GM15510 (cell line): Measurements from ENCODE around the gene FBXO10.

ENCODE experiments used
- POLR2A ChIP-seq: IDR thresholded peaks from 3 replicates; pipeline ENCODE4 v1.6.1; 2011; ENCODE audit warnings: borderline replicate concordance; ENCODE audit not compliant: insufficient read length; ENCODE audit errors: extremely low read depth

FBXO10 gene

GRCh38 chr9:37491939-37492338 lies 84.2 kb downstream of the FBXO10 start:
- TF ChIP-seq POLR2A: no peak

- no peak for TF ChIP-seq POLR2A
Observed at GRCh38 chr9:37486616-37487548, 89.3 kb downstream of the FBXO10 start.

- no peak for TF ChIP-seq POLR2A
Observed at GRCh38 chr9:37486256-37486615, 89.9 kb downstream of the FBXO10 start.

- peak; percentile 90 for TF ChIP-seq POLR2A
Observed at GRCh38 chr9:37485389-37486255, 90.6 kb downstream of the FBXO10 start, which contains the start of gene POLR1E. POLR1E (plus strand) TSS chr9:37485948; CDS start chr9:37486048, 100 bp downstream.

- no peak for TF ChIP-seq POLR2A
Observed at GRCh38 chr9:37480759-37481158, 95.4 kb downstream of the FBXO10 start.

GRCh38 chr9:37476930-37477329 lies 99.2 kb downstream of the FBXO10 start:
- no peak for TF ChIP-seq POLR2A

- TF ChIP-seq POLR2A: no peak
Observed at GRCh38 chr9:37474438-37474837, 101.7 kb downstream of the FBXO10 start.

GRCh38 chr9:37471942-37472684 lies 104.1 kb downstream of the FBXO10 start:
- no peak for TF ChIP-seq POLR2A

GRCh38 chr9:37468620-37469019 lies 107.6 kb downstream of the FBXO10 start:
- no peak for TF ChIP-seq POLR2A

- peak; percentile 45 for TF ChIP-seq POLR2A
Observed at GRCh38 chr9:37466037-37466709, 110.0 kb downstream of the FBXO10 start.

GRCh38 chr9:37465249-37466036 lies 110.7 kb downstream of the FBXO10 start, which contains the start of gene ZBTB5:
ZBTB5 (minus strand) TSS chr9:37465450; CDS start chr9:37442551, 22,899 bp downstream.
- peak; percentile 66 for TF ChIP-seq POLR2A

- peak; percentile 58 for TF ChIP-seq POLR2A
Observed at GRCh38 chr9:37464426-37465248, 111.5 kb downstream of the FBXO10 start.
